Central memory CD4-positive, alpha-beta T cell (primary cell): ENCODE measurements around the gene TWSG1.
"Not testable (repeated sequence)": the region's sequence is repeated elsewhere in the genome, so short reads cannot be mapped to it uniquely, and the experiment has no call there.

Experiments
- DNase-seq: peaks from one replicate; pipeline ENCODE4 v3.0.0; 2022

TWSG1 gene

DNA sequence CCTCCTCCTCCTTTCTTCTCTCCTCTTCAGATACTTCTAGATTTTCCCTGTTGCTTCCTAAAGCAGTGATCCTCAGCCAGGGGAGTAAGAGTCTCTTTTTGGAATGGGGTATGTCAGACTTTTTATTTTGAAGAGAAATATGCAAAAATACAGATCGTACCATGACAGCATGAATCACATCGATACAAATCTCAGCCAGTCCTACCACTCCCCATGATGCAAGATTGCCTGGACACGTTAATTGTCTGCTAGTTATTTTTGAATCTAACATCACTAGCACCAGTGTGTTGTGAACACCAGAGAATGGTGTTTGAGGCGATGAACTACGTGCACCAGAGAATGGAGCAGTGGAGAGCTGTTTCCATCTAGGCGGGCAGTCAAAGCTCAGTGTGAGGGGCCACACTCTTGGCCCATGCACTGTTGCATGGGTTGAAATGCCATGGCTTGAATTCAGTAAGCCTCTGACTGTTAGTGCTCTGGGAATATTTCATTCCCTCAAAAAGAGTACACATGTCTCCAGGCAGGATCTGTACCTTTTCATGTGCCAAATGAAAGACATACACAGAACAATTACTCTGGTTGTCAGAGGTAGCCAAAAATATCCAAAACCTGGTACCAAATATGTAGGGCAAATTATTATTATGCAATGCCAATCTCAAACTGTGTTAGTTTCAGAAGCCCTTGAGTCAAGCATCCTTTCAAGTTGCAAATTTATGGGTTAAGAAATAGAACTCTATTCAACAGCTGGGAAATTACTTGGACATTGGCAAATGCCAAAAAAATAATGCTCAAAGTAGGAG lies 94.5 kb downstream of the TWSG1 start:
- DNase-seq = no peak

DNA sequence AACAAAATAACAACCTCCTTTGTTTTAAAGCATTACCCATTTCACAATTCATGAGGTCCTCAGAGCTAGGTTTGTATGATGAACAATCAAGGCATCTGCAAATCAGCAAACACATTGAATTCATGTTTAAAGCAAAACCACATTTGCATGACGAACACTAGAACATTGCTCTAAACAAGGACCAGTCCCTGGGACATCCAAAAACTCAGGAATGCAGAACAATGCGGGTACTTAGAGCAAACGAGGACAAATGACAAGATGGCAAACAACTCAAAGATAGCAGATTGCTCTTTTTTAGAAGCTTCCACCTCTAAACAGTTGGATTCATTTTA lies 95.1 kb downstream of the TWSG1 start:
- DNase-seq = no peak

DNA sequence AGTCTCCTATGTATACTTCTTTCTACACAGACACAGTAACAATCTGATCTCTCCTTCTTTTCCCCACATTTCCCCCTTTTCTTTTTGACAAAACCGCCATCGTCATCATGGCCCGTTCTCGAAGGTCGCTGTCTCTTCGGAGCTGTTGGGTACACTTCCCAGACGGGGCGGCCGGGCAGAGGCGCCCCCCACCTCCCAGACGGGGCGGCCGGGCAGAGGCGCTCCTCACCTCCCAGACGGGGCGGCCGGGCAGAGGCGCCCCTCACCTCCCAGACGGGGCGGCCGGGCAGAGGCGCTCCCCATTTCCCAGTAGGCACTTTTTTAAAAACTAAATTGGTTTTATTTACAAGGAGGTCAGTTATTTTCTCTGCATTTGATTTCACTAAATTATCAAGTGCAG lies 95.7 kb downstream of the TWSG1 start:
- not testable (repeated sequence) for DNase-seq

DNA sequence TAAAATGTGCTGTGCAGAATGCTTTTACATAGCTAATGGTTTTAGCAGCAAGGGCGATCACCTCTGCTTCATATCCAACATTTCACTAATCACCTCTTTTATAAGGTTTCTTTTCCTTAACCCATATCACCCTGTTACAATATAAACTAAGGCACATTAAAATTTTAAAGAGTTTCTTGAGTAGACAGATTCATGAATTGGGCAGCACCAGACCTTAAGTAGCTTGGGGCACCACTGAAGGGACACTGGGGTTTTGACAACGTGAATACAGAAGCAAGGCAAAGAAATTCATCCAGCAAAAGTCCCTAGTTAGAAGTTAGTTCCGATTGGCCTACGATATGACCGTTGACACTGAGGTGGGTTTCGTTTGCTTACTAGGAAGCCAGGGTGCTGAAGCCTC lies 96.7 kb downstream of the TWSG1 start:
- DNase-seq = no peak

DNA sequence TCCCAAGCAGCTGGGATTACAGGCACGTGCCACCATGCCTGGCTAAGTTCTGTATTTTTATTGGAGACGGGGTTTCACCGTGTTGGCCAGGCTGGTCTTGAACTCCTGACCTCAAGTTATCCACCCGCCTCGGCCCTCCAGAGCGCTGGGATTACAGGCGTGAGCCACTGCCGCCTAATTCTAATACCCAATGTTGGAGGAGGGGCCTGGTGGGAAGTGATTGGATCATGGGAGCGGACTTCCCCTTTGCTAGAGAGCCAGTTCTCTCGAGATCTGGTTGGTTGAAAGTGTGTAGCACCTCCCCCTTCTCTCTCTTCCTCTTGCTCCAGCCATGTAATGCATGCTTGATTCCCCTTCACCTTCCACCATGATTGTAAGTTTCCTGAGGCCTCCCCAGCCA lies 98.5 kb downstream of the TWSG1 start:
- DNase-seq = not testable (repeated sequence)

DNA sequence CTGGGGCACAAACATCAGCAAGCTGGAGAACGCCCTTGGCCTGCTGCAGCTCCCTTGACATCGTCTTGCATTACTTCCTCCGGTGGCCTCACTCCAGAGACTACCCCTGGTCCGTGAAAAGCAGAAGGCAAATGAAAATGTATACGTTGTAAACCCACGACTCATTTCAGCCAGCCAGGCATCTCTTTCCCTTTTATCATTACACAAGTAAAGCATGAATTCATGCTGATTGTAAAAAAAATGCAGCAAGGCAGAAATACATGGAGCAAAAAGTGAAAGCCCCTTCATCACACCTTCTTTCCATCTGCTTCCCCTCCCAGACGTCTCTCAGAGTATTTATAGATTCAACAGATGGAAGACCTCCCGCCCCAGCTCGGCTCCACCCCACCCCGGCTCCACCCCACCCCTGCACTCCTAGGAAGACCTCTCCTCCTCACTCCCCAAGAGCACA lies 99.1 kb downstream of the TWSG1 start:
- no peak for DNase-seq

DNA sequence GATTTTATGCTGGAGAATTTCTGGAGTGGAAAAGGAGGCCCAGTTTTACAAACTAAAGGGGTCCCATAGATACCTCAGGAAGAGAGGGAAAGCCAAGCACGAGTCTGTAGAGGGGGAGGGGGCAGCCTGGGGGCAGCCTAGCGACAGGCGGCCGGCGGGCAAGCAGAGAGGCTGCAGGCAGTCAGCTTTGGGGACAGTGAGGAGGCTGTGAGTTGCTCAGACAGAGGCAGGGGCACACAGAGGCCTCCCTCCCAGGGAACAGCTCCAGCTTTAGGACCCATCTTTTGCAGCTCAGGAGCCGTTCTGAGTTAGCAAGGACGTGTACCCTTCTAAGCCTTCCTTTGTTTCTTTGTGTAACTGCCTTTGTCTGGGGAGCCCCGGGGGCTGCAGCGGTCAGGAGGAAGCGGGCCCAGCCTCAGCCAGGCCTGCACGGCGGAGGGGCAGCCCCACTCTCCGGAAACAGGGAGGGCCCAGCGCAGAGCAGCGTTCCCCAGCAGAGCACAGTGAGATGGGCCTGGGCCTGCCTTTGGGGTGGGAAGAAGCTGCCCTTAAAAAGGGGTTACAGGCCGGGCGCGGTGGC lies 99.6 kb downstream of the TWSG1 start:
- no peak for DNase-seq

DNA sequence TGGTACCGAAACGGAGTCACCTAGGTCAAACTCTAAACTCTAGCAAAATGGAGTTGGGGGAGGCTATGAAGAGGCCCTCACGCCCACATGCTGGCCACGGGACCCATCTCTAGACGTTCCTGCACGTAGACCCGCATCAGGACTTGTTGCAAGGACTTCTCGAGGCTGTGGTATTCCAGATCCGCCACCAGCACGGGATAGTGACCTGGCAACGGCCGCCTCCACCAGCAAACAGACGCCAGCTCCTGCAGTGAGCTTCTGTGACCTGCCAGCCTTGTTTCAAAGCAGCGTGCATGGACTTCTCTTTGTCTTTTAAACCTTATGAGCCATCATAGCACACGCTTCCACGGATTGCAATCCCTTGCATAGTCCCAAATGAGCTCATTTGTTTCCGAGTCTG lies 100.5 kb downstream of the TWSG1 start:
- DNase-seq = no peak

DNA sequence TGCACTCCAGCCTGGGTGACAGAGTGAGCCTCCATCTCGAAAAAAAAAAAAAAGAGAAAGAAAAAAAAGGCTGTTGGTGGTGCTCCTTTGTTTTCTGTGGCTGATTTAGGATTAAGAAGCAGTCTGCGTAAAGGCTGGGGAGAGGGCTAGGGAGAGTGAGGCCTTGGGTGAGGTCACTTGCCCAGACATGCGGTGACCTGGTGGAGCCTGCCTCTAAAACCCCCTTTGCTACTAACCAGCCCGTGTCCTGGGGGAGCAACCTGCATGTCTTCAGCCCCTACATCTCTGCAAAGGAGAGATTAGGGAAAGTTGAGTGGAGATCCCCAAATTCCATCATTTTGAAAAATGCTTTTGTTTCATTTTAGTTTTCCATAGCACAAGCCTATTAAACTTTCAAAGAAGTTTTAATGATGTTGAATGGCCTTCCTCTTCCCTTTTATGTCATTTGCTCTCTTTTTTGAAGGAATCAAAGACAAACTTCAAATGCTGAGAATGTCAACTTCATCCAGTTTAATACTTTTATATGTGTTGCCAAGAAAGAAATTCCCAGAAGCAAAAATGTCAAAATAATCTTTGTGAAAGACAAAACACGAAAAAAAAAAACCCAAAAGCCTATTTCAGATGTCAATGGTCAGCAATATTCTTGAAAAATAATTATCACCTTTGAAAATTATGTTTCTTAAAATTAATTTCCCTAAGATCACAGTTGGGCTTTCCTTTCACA lies 101.8 kb downstream of the TWSG1 start:
- DNase-seq = no peak

DNA sequence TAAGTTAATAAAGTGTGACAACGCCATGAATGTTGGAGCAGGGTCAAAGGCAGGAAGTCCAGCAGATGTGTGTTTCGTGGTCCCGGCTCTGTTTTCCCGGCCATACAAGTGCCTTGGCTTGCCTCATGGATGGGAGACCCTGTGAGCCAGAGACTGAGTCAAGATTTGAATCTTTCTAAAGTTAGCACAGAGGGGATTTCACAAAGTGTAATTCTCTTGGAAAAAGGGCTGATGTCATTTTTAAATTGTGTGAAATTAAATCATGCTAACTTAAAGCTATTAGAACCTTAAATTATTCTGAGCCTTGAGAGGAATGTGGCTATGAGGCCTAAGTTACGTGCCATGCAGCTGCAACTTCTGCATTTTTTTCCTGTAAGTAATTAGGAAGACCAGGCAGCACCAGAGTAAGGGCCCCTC lies 102.5 kb downstream of the TWSG1 start:
- no peak for DNase-seq

DNA sequence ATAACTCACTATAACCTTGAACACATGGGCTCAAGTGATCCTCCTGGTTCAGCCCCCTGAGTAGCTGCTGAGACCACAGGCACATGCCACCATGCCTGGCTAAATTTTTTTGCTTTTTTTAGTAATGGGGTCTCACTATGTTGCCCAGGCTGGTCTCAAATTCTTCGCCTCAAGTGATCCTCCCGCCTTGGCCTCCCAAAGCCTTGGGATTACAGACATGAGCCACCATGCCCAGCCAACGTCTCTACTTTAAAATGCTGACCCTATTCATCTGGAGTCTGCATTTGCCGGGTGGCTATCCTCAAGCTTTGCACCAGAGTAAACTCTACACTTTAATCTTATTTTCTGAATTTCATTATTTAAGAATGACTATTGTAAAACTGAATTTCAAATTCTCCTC lies 103.1 kb downstream of the TWSG1 start:
- no peak for DNase-seq

DNA sequence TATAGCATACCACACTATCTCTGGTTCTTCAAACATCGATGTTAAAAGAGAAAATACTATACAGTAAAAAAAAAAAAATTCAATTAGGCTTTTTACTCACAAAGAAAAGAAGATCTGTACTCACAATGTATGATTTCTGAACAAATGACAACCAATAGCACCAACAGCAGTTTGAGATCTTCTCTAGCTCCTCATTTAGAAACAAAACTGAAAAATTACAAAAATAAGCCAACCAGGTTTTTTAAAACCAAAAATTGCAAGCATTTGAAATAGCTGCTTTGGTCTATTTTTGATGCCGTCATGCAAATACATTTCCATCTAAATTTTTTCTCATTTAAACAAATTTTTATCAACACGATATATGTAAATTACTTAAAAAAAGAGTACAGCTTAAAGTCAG lies 106.5 kb downstream of the TWSG1 start:
- DNase-seq = no peak

DNA sequence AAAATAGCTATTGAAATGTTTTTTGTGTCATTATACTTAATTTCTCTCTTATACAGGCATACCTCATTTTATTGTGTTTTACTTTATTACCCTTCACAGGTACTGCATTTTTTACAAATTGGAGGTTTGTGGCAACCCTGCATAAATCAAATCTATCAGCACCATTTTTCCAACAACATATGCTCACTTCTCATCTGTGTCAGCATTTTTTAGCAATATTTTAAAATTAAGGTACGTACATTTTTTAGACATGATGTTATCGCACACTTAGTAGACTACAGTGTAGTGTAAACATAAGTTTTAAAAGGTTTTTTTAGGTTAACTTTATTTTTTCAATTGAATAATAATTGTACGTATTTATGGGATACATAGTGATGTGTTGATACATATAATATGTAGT lies 110.0 kb downstream of the TWSG1 start:
- no peak for DNase-seq

DNA sequence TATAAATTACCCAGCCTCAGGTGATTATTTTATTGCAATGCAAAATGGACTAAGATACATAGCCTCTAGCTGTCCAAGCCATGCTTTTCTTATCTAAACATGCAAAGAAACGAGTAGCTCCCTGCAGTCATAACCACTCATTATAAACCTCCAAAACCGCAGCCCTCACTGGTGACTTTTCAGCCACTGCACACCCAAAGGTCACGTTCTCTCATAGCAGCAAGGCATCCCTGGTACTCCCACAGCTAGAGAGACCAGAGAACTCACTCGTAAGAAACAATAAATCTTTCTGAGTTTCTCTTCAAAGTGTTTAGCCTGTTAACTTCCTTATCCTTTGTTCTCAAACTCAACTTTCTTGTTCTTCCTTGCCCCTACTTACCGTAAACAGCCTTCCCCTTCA lies 112.3 kb downstream of the TWSG1 start:
- no peak for DNase-seq

DNA sequence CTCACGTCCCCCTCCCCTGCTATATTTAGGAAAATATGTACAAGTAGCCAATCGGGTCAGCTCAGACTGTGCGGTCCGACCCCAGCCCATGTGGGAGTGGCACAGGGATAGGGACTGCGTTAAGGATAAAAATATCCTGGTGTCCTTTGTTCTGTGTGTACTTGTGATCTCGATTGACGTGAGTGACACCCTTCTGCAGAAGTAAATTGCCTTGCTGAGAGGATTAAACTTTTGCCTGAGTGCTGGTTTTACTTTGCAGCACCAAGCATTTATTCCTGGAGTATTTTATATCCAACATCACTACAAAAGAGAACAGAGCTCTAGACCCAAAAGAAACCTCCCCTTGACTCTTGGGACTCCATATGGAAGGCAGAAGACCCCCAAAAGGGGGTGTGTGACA lies 112.8 kb downstream of the TWSG1 start:
- DNase-seq = no peak

DNA sequence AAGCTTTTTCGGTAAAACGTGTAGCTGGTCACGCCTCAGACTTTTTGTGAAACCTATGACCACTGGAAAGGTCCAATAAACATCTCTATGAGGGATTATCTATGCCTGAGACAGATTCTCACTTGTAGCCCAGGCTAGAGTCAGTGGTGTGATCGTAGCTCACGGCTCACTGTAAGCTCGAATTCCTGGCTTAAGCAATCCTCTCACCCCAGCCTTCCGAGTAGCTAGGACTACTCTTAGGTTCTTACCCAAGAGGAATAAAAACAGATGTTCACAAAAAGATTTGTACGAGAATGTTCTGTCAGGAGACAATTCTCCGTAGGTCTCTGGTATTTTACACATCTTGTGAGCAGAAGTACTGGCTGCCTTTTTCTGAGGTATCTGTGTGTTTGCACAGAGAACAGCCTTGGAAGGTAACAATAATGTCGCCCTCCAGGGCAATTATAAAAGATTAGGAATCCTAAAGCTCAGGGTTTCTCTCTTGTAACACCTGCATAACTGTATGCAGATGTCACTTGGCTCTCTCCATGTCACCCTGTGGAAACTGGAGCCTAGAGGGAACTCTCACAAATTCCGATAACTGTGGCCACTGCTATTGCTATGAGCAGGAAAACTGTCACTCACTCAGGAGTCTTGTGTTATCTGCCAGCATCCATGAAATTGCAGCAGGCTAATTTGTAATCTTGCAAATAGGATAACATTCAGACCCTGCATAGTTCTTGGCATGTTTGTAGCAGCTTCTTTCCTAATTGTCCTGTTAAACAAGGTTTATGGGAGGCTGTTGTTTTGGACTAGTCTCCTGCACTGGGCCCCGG lies 115.2 kb downstream of the TWSG1 start:
- DNase-seq = no peak

DNA sequence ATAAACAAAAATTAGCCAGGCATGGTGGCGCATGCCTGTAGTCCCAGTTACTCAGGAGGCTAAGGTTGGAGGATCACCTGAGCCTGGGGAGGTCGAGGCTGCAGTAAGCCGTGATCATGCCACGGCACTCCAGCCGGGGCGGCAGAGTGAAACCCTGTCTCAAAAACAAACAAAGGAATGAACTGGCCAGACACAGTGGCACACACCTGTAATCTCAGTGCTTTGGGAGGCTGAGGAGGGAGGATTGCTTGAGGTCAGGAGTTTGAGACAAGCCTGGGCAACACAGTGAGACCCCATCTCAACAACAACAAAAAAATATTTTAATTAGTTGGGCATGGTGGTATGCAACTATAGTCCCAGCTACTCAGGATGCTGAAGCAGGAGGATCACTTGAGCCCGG lies 116.3 kb downstream of the TWSG1 start:
- DNase-seq = not testable (repeated sequence)
